ENCODE measurements around the gene GADD45GIP1.
"Not testable (repeated sequence)": the region's sequence is repeated elsewhere in the genome, so short reads cannot be mapped to it uniquely, and the experiment has no call there.

Gene GADD45GIP1

GRCh38 chr19:12955996-12956395 is 1.0 kb downstream of the GADD45GIP1 start:
- DNase-seq: no peak

- not testable (repeated sequence) for DNase-seq
Measured at GRCh38 chr19:12955575-12955974, 1.4 kb downstream of the GADD45GIP1 start.

- no peak for DNase-seq
Measured at GRCh38 chr19:12954612-12954962, 2.4 kb downstream of the GADD45GIP1 start.

GRCh38 chr19:12953799-12954611 is 3.0 kb downstream of the GADD45GIP1 start:
- no peak for DNase-seq

- DNase-seq: no peak
Measured at GRCh38 chr19:12953138-12953798, 3.8 kb downstream of the GADD45GIP1 start.

GRCh38 chr19:12952488-12953137 is 4.4 kb downstream of the GADD45GIP1 start:
- no peak for DNase-seq

- not testable (repeated sequence) for DNase-seq
Measured at GRCh38 chr19:12952050-12952449, 5.0 kb downstream of the GADD45GIP1 start.

GRCh38 chr19:12949363-12950283 is 7.4 kb downstream of the GADD45GIP1 start:
- no peak for DNase-seq

- no peak for DNase-seq
Measured at GRCh38 chr19:12948612-12949362, 8.2 kb downstream of the GADD45GIP1 start.

- DNase-seq: no peak
Measured at GRCh38 chr19:12947702-12948611, 9.1 kb downstream of the GADD45GIP1 start.

GRCh38 chr19:12946731-12947496 is 10.1 kb downstream of the GADD45GIP1 start:
- DNase-seq: no peak

GRCh38 chr19:12946092-12946721 is 10.8 kb downstream of the GADD45GIP1 start:
- DNase-seq: no peak

- DNase-seq: peak; percentile 70
Measured at GRCh38 chr19:12945479-12946091, 11.4 kb downstream of the GADD45GIP1 start, which contains the start of gene RAD23A. Gene RAD23A (plus strand): TSS chr19:12945862. CDS start chr19:12945949, 87 bp downstream.

GRCh38 chr19:12944104-12944674 is 12.8 kb downstream of the GADD45GIP1 start:
- no peak for DNase-seq

- DNase-seq: no peak
Measured at GRCh38 chr19:12943437-12944044, 13.5 kb downstream of the GADD45GIP1 start.

- DNase-seq: no peak
Measured at GRCh38 chr19:12940897-12941296, 16.1 kb downstream of the GADD45GIP1 start.

GRCh38 chr19:12939975-12940423 is 17.0 kb downstream of the GADD45GIP1 start:
- no peak for DNase-seq

Data from 8988T (cell line).